HL-60/S4 (cell line): Measurements from ENCODE around the gene SUGCT.

Experiments
- in situ Hi-C: fragments of 300-500 bp; cut with MboI; formaldehyde crosslinking; loops from 2 replicates; pipeline ENCODE4 v1.14.3; 2022; ENCODE audit warnings: low sequenced_read_pairs

The SUGCT gene

DNA sequence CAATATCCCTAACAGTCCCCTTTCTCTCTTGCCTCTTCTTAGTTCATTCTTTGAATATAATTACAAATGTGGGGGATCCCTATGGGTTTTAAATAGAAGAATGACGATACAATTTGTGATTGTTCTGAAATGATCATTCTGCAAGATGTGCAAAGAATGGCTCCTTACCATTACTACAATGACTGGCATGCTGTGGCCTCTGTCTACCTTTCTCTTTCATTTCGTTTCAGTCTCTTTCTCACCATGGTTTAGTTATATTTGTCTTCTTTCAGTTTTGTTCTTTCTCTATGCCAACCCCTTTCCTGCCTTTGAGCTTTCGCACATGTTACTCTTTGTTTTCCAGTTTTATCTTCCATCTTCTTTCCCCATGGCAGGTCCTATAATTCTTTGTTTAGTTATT is 176.5 kb downstream of the SUGCT start:
- in situ Hi-C loops: no loop called here

- in situ Hi-C loops: no loop called here
These were observed 180.5 kb downstream of the SUGCT start for GRCh38 chr7:40315277-40315676.

DNA sequence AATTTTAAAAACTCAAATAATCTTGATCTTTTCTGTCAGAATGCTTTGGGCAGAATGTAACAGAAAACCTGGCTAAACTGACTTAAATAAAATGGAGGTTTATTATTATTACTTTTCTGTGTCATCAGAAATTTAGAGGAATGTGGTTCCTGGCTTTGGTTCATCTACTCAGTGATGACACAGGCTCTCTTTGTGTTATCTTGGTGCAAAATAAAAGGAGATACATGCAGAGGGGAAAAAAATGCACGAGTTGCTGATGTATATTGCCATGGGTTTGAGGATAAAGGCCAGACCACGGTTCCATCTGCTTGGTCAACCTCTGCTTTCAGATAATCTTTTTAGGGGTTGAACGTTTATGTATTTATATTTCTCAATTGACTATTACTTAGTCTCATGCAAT is 181.4 kb downstream of the SUGCT start:
- in situ Hi-C loops: no loop called here

DNA sequence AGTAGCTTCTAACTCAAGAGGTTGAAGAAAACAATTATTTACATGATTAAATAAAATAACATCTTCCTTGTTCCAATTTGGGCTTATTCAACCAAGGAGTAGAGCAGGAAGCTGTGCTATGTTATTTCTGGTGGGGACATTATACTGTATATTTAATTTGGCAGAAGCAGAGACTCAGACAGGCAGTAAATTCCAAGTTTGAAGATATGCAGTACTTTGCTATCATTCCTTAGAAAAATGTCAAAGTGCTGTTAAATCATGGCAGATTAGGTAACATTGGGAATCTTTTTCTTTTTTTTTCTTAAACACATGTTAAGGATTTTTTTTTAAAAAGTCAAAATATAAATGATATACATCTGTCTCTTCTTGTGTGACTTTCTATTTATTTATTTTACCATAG is 190.1 kb downstream of the SUGCT start:
- in situ Hi-C loops: loop anchor here (25.0 kb wide), 2 partner anchors 287 to 1387 kb away; partner anchors contain the start of gene INHBA

GRCh38 chr7:40327113-40327512 is 192.3 kb downstream of the SUGCT start:
- in situ Hi-C loops: loop anchor here (25.0 kb wide), 2 partner anchors 285 to 1385 kb away; partner anchors contain the start of gene INHBA

- in situ Hi-C loops: loop anchor here (25.0 kb wide), 2 partner anchors 284 to 1384 kb away; partner anchors contain the start of gene INHBA
These were observed 193.1 kb downstream of the SUGCT start for GRCh38 chr7:40327873-40328272.

GRCh38 chr7:40329601-40330153 is 194.9 kb downstream of the SUGCT start:
- in situ Hi-C loops: loop anchor here (25.0 kb wide), 2 partner anchors 283 to 1383 kb away; partner anchors contain the start of gene INHBA

DNA sequence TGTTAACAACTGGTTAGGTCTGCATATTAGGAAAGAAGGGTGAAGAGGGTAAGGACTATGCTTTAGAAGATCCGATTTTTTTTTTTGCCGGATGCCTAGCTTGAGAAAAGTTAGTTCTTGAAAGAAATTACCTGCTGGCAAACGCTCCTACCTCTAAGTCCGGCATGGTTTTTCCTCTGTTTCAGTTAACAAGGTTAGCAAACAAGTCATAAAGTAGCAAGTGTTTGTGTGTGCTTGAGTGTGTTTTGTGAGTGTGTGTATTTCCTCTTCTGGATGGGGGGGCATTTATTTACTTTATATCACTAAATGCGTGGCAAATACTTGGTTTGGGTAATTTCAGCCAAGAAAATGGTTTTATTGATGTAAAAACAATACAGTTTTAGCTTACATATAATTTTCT is 195.6 kb downstream of the SUGCT start:
- in situ Hi-C loops: loop anchor here (25.0 kb wide), 2 partner anchors 282 to 1382 kb away; partner anchors contain the start of gene INHBA

GRCh38 chr7:40331915-40332314 is 197.1 kb downstream of the SUGCT start:
- in situ Hi-C loops: loop anchor here (25.0 kb wide), 2 partner anchors 280 to 1380 kb away; partner anchors contain the start of gene INHBA

- in situ Hi-C loops: loop anchor here (25.0 kb wide), 2 partner anchors 280 to 1380 kb away; partner anchors contain the start of gene INHBA
These were observed 197.7 kb downstream of the SUGCT start for GRCh38 chr7:40332516-40332915.

DNA sequence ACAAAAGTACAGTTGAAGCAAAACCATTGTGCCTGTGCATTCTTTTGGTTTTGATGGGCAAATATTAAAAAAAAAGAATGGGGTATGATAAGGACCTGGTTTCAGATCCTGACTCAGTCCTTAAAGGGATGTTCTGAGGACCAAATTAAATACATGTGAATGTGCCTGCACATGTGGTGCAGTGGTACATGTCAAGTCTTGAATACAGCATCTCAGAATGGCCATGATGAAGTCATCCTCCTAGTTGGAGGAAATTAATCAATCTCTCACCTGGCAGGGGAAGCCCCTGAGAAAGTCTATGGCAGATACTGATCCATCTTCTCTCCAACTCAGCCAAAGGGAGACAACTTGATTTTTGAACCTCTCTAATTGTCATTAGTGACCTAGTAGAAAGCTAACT is 207.0 kb downstream of the SUGCT start:
- in situ Hi-C loops: loop anchor here (25.0 kb wide), 2 partner anchors 270 to 1370 kb away; partner anchors contain the start of gene INHBA

DNA sequence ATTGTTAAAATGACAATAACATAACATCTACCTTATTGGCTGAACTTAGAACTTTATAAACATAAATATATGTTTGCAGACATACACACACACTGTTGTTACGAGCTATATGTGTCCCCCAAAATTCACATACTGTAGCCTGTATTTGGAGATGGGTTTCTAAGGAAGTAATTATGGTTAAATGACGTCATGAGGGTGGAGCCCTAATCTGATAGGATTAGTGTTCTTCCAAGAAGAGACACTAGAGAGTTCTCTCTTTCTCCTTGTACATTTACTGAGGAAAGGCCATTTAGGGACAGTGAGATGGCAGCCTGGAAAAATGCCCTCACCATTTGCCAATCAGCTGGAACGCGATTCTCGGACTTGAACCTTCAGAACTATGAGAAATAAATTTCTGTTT is 211.7 kb downstream of the SUGCT start:
- in situ Hi-C loops: loop anchor here (25.0 kb wide), 2 partner anchors 266 to 1366 kb away; partner anchors contain the start of gene INHBA

GRCh38 chr7:40348126-40348728 is 213.4 kb downstream of the SUGCT start:
- in situ Hi-C loops: loop anchor here (25.0 kb wide), 2 partner anchors 264 to 1364 kb away; partner anchors contain the start of gene INHBA

GRCh38 chr7:40350100-40350499 is 215.3 kb downstream of the SUGCT start:
- in situ Hi-C loops: no loop called here

DNA sequence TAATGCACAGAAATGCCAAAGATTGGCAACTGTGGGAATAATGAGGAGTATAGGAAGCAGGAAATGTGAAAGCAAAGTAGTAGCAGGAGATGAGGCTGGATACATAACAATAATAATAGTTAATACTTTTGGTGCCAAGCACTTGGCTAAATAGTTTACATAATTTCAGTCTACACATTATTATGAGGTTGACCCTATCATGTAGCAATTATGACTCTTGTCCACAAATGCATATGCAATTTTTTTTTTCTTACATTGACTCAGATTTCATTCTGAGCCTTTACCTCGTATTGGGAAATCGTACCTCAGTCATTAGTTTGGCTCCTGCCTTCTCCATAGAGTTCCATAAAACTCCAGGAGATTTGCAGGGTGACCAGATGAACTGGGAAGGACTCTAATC is 219.9 kb downstream of the SUGCT start:
- in situ Hi-C loops: no loop called here

DNA sequence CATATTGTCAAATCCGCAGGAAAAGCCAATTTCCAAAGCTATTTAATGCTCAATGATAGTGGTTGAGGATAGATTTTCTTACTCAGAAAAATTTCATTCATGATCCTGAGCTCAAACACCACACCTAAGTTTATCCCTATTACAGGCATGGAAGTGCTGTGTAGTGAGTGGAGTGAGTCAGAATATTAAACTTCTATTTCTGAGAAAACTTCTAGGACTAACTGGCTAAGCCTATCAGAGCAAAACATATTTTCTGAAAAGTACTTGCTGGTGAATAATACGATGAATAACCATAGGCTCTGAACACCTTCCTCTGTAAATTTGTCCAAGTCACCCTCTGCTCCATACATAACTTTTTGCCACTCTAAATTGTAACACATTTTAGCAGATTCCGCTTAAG is 221.5 kb downstream of the SUGCT start:
- in situ Hi-C loops: no loop called here

DNA sequence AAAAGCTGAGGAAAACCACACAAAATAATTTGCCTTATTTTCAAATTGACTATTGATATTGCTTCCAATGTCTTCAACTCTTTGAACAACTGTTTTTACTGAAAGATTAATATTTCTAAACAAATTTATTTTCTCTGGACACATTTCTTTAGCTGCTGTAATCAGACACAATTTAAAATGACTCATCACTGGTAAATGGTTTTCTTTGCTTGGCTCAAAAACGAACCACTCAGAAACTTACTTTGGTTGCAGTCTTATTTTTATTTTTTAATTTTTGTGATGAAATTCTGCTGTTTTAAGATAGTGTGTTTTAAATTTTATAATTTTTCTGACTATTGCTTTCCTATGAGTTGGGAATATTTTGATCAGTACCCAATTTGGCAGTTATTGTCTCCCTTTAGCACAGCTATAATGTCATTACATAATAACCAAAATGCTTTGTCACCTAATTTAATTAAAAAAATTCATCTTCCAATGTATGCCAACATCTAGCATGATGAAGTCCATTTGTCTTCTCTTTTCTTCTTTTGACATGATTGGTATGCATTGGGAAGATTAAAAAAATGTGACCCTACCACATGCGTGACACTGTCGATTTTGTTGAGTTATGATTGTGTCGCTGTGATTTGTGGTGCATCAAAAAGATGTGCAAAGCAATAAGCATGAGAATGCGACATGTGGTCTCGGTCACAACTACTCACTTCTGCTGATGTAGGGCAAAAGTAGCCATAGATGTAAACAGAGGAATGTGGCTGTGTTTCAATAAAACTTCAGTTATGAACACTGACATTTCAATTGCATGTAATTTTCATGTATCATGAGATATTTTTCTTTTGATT is 222.3 kb downstream of the SUGCT start:
- in situ Hi-C loops: no loop called here

DNA sequence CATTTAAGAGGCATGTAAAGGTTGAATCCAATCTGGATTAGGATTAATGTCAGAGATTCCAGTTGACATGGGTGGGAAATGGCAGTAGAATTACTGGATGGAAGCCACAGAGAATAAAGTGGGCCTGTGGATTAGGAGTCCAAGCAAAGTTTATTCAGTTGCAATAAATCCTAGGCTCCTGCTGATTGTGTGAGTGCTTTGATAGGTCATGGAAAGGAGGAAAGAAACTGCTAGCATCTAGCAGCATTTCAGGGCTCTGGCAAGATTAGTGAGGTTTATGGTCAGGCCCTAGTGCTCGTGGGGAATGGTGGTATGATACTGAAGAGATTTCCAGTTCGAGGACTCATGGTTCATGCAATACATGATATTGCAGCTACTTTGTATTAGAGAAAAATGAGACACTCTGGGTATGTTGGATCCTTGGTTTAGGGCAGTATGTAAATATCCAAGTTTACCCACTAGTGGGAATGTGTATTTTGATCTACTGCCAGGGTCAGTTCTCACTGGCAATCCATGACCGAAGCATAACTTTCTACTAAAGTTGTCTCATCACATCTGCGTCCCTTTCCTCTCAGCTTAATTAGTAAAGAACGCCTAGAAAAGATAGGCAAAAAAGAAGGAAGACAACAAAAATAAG is 235.0 kb downstream of the SUGCT start:
- in situ Hi-C loops: no loop called here

DNA sequence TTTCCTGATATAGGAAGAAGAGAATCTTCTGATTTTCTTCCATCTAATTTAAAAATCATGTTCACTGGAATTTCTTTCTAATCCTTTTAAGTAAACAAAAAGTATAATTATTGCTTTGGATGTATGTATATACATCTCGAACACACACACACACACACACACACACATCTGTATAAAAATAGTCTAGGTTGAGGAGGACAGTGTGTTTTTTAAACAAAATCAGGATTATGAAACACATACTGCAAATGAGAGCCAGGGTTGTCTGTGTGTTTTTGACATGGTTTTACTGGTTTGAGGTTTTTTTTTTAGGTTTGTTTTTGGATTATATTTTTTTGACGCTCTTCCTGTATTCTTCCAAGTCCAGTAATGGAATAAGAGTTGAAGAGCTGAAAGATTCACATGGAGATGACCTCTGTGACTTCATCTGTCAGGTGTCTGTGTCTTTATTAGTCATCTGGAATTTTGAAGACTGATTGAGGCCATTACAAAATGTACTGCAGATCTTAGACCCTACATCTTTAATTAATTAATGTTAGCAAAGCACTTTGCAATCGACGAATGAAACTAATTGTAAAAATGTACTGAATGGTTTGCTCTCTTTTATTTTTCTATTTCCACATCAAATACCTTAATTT is 237.1 kb downstream of the SUGCT start:
- in situ Hi-C loops: no loop called here

- in situ Hi-C loops: no loop called here
These were observed 239.8 kb downstream of the SUGCT start for GRCh38 chr7:40374575-40374974.
